B cell (primary cell): ENCODE results near the gene DYNLT2. TPM values are rescaled to one million over a fixed set of nuclear protein-coding genes. Genes with fewer than 3 reads are reported as not detected.
"Not testable (repeated sequence)": the region's sequence is repeated elsewhere in the genome, so short reads cannot be mapped to it uniquely, and the experiment has no call there.

ENCODE experiments used
- ATAC-seq: fragments of 200-7000 bp; cut with Tn5 transposase; one replicate; pipeline ENCODE4 v1.10.0; 2021; ENCODE audit warnings: low read depth, mild to moderate bottlenecking, moderate number of reproducible peaks, moderate library complexity
- CTCF ChIA-PET: fragments of 350-600 bp; sonication (Branson Sonifier 250); formaldehyde crosslinking; loops from one replicate; lab custom pipeline; 2021; ENCODE audit warnings: antibody characterized with exemption, inconsistent platforms; lab: Charles Lee
- POLR2A ChIA-PET: fragments of 350-600 bp; sonication (Branson Sonifier 250); formaldehyde crosslinking; loops from one replicate; lab custom pipeline; 2021; ENCODE audit warnings: antibody characterized with exemption; lab: Charles Lee
- DNase-seq: peaks from one replicate; pipeline ENCODE4 v3.0.0; 2013
- H2AFZ ChIP-seq: 2 replicates; pipeline ENCODE4 v1.6.1; 2012; ENCODE audit warnings: mild to moderate bottlenecking, low read depth, low read length; ENCODE audit not compliant: insufficient read depth, poor library complexity, severe bottlenecking
- H3K27ac ChIP-seq, 2 donors: 1 replicate in 1 of 2; 2 replicates in 1 of 2; pipeline ENCODE4 v1.5.1; 2012 to 2013; ENCODE audit warnings: low read length in 2 of 2, mild to moderate bottlenecking in 2 of 2, moderate library complexity in 1 of 2
- H3K27me3 ChIP-seq, 4 experiments: fragments of 200-600 bp in 1 of 4; sonication (generic) in 1 of 4; replicated peaks in 1 of 4; 1 replicate in 2 of 4; 2 replicates in 2 of 4; pipeline versions ENCODE4 v1.6.1 to v1.7.0; 2013 to 2016; ENCODE audit warnings: low read length in 3 of 4, mild to moderate bottlenecking in 2 of 4, mixed read lengths in 1 of 4, moderate library complexity in 1 of 4; ENCODE audit not compliant: insufficient read depth in 4 of 4, control insufficient read depth in 3 of 4; ENCODE audit errors: control extremely low read depth in 1 of 4
- H3K36me3 ChIP-seq, 2 experiments: replicated peaks in 1 of 2; 1 replicate in 1 of 2; 2 replicates in 1 of 2; pipeline versions ENCODE4 v1.6.1 to v1.7.1; 2013; ENCODE audit warnings: low read length in 1 of 2; ENCODE audit not compliant: insufficient read depth in 2 of 2, control insufficient read depth in 1 of 2; ENCODE audit errors: control extremely low read depth in 1 of 2, extremely low read depth in 1 of 2
- H3K4me1 ChIP-seq, 2 donors: fragments of 200-600 bp in 1 of 2; sonication (generic) in 1 of 2; 1 replicate in 1 of 2; 2 replicates in 1 of 2; pipeline versions ENCODE4 v1.5.1 to v1.6.1; 2013 to 2017; ENCODE audit warnings: low read length in 2 of 2; ENCODE audit not compliant: control insufficient read depth in 2 of 2, insufficient read depth in 2 of 2
- H3K4me2 ChIP-seq: replicated peaks from 2 replicates; pipeline ENCODE3; 2012; ENCODE audit warnings: mild to moderate bottlenecking, low read depth, low read length; ENCODE audit not compliant: poor library complexity, severe bottlenecking
- H3K4me3 ChIP-seq, 5 experiments: fragments of 200-600 bp in 1 of 5; sonication (generic) in 1 of 5; 1 replicate in 3 of 5; 2 replicates in 2 of 5; pipeline versions ENCODE4 v1.5.1 to v1.7.0; 2011 to 2016; ENCODE audit warnings: low read length in 4 of 5, mild to moderate bottlenecking in 4 of 5, low read depth in 2 of 5, control low read depth in 1 of 5, moderate library complexity in 1 of 5; ENCODE audit not compliant: insufficient read depth in 1 of 5; ENCODE audit errors: control extremely low read depth in 1 of 5, extremely low read depth in 1 of 5
- H3K79me2 ChIP-seq: fragments of 200-600 bp; sonication (generic); one replicate; pipeline ENCODE4 v1.6.0; 2016; ENCODE audit warnings: low read length; ENCODE audit not compliant: control insufficient read depth, insufficient read depth
- H3K9ac ChIP-seq: fragments of 200-600 bp; sonication (generic); 2 replicates; pipeline ENCODE4 v1.6.1; 2017; ENCODE audit warnings: mild to moderate bottlenecking, low read length, moderate library complexity
- H3K9me3 ChIP-seq, 3 donors: one replicate each; pipeline versions ENCODE4 v1.6.1 to v1.7.1; 2013; ENCODE audit warnings: low read length in 2 of 3; ENCODE audit not compliant: control insufficient read depth in 2 of 3, insufficient read depth in 1 of 3; ENCODE audit errors: control extremely low read depth in 1 of 3
- H4K20me1 ChIP-seq: 2 replicates; pipeline ENCODE4 v1.6.0; 2012; ENCODE audit warnings: mild to moderate bottlenecking, low read length; ENCODE audit not compliant: insufficient read depth, control insufficient read depth, poor library complexity, severe bottlenecking
- H3K27ac Mint-ChIP-seq: one replicate; pipeline ENCODE4 v1.8.0; 2021; ENCODE audit warnings: mixed read lengths
- H3K27me3 Mint-ChIP-seq: one replicate; pipeline ENCODE4 v1.8.0; 2021; ENCODE audit warnings: mixed read lengths
- H3K4me1 Mint-ChIP-seq: one replicate; pipeline ENCODE4 v1.8.0; 2021; ENCODE audit warnings: mixed read lengths
- H3K4me3 Mint-ChIP-seq: one replicate; pipeline ENCODE4 v1.8.0; 2021; ENCODE audit warnings: mixed read lengths
- H3K9me3 Mint-ChIP-seq: one replicate; pipeline ENCODE4 v1.8.0; 2022; ENCODE audit warnings: mixed read lengths; ENCODE audit not compliant: insufficient read depth
- EZH2 ChIP-seq: IDR thresholded peaks from 2 replicates; pipeline ENCODE4 v1.6.1; 2012; ENCODE audit warnings: borderline replicate concordance, low read depth, mild to moderate bottlenecking, moderate library complexity, low read length; ENCODE audit not compliant: insufficient read depth, poor library complexity, severe bottlenecking
- WGBS: methylation state at CpG from one replicate; pipeline ENCODE4 v1.1.5; 2013; ENCODE audit warnings: missing lambda C conversion rate; ENCODE audit not compliant: insufficient coverage; 5-methylcytosine and 5-hydroxymethylcytosine counted together
- intact Hi-C: fragments of 100-400 bp; cut with micrococcal nuclease; formaldehyde crosslinking; loops from one replicate; pipeline ENCODE4 v1.10.0; 2022
- polyA plus RNA-seq: library from polyadenylated mRNA; depleted of rRNA; stranded (reverse); fragments of >200 nt; gene quantifications from 2 replicates; pipeline ENCODE4 v1.2.3, GENCODE V29; 2012
- total RNA-seq, 2 donors: library from RNA; stranded (reverse); fragments of 120-200 nt in 1 of 2; gene quantifications; 1 replicate in 1 of 2; 2 replicates in 1 of 2; pipeline versions ENCODE4 v1.2.3 to v1.2.4, GENCODE V29; 2013 to 2022
- TF ChIP-seq, protein P1 (sequence below): fragments of 200-600 bp; IDR thresholded peaks from one replicate; pipeline ENCODE4 v1.8.0; 2022; ENCODE audit warnings: antibody characterized with exemption, mild to moderate bottlenecking

DYNLT2 gene
- total and polyA plus RNA-seq, 2 donors (not counting 1 experiment from before 2014, with no cell fraction given), result 2.4 to 7.2 TPM

DNA sequence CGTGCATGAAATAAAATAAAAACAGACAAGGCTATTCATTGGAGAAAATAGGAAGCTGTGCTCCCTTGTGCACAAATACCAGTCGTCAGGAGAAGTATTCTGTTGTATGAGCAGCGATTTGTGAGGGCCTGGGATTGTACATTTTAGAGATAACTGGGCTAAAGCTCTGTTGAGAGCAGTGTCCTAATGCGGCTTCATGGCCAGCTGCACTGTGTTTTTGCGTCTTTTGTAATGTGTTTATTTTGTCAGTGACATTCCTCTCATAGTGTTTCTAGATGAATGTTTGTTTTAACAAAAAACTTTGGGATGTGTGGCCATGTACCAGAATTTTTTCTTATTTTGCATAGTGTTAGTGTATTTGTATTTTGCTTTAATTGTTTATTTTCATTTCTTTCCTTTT, 14.9 kb upstream of the DYNLT2 start:
- intact Hi-C loops, result no loop called here
- peaks cover 5 to 67% of the 10 kb centered on the region in 2 experiments for H3K36me3 ChIP-seq

DNA sequence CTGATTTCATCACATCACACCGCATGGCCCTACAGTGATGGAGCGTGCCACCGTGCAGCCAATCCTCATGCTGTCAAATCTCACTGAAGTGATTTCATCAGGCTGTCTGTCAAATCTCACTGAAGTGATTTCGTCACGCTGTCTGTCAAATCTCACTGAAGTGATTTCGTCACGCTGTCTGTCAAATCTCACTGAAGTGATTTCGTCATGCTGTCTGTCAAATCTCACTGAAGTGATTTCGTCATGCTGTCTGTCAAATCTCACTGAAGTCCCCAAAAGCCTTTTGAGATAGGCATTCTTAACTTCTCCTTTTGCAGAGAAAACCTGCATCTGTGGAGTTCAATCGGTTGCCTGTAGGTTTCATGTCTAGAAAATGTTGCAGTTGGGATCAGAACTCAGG, 14.4 kb upstream of the DYNLT2 start:
- H3K4me1 Mint-ChIP-seq, H3K4me3 ChIP-seq, intact Hi-C loops, H3K4me1 ChIP-seq, H3K9ac ChIP-seq, DNase-seq, ATAC-seq, H3K9me3 Mint-ChIP-seq, H3K9me3 ChIP-seq, H3K27ac ChIP-seq, CTCF ChIA-PET, H3K79me2 ChIP-seq, H3K27ac Mint-ChIP-seq, POLR2A ChIA-PET, H3K27me3 ChIP-seq, H4K20me1 ChIP-seq, H3K4me2 ChIP-seq, H2AFZ ChIP-seq, H3K27me3 Mint-ChIP-seq, H3K4me3 Mint-ChIP-seq: not testable (repeated sequence)
- H3K36me3 ChIP-seq, result peaks cover 5 to 71% of the 10 kb centered on the region in 2 experiments
- 97% methylated on average over 10 of the region's 10 CpGs for WGBS

More for the DNA sequence above, 14.9 kb upstream of the DYNLT2 start:
- no peak overlapping the region for H3K4me2 ChIP-seq
- Mint-ChIP-seq H3K9me3 (no peaks in the 10 kb centered on the region), H3K4me1 (no peaks in the 10 kb centered on the region), H3K27ac (no peak overlapping the region), H3K27me3 (no peaks in the 10 kb centered on the region), H3K4me3 (no peak overlapping the region)
- H3K79me2 ChIP-seq, result no peaks in the 10 kb centered on the region
- no peak for TF ChIP-seq EZH2
- TF ChIP-seq, protein P1, sequence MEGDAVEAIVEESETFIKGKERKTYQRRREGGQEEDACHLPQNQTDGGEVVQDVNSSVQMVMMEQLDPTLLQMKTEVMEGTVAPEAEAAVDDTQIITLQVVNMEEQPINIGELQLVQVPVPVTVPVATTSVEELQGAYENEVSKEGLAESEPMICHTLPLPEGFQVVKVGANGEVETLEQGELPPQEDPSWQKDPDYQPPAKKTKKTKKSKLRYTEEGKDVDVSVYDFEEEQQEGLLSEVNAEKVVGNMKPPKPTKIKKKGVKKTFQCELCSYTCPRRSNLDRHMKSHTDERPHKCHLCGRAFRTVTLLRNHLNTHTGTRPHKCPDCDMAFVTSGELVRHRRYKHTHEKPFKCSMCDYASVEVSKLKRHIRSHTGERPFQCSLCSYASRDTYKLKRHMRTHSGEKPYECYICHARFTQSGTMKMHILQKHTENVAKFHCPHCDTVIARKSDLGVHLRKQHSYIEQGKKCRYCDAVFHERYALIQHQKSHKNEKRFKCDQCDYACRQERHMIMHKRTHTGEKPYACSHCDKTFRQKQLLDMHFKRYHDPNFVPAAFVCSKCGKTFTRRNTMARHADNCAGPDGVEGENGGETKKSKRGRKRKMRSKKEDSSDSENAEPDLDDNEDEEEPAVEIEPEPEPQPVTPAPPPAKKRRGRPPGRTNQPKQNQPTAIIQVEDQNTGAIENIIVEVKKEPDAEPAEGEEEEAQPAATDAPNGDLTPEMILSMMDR, result no peak
- no peak overlapping the region for H3K9ac ChIP-seq
- ATAC-seq (no peak), DNase-seq (no peak)
- ChIA-PET POLR2A (no interaction called here), CTCF (no interaction called here)
- H2AFZ ChIP-seq, result no peak overlapping the region
- H3K9me3 ChIP-seq, result no peaks in the 10 kb centered on the region
- no peaks in the 10 kb centered on the region for H3K4me1 ChIP-seq
- H4K20me1 ChIP-seq, result no peaks in the 10 kb centered on the region
- H3K4me3 ChIP-seq, result no peak overlapping the region
- 100% methylated on average over 3 of the region's 5 CpGs for WGBS
- H3K27ac ChIP-seq, result no peak overlapping the region
- no peaks in the 10 kb centered on the region for H3K27me3 ChIP-seq
